ENCODE data around the gene CADM2. TPM values are rescaled to one million over a fixed set of nuclear protein-coding genes. Genes with fewer than 3 reads are reported as not detected.

The CADM2 gene
- total RNA-seq, 1 experiment from 2014 or later, result 1.3 TPM

DNA sequence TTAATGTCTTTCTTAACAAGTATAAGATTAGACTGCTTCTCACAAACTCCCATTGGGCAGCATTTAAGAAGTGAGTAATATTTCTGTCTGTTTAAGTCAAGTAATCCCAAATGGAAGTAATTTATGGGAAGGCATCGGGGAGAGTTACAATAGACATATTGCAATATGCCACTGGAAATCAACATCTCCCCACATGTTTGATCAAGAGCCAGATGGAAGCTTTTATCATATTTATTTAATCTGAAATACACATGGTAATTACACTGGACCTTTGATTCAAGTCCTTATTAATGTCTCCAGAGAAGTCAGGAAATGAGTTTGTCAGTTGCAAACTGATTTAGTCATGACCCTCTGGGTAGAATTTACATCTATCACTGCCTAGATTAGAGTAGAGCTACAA, 1088.4 kb downstream of the CADM2 start:
- CTCF ChIA-PET, result interaction anchor here (0.6 kb wide), 1 partner anchor 656 kb away, joined by 3 read pairs; no protein-coding TSS in a partner anchor
- BruUV-seq (replicated peaks), result no TSS peak
- Mint-ChIP-seq H3K27me3 (ENCODE audit: unreplicated experiment) (no peaks in the 10 kb centered on the region), H3K4me3 (ENCODE audit: low read depth, unreplicated experiment) (no peak overlapping the region), H3K27ac (ENCODE audit: unreplicated experiment) (no peak overlapping the region), H3K9me3 (ENCODE audit: low read depth, unreplicated experiment) (peaks cover 3% of the 10 kb centered on the region), H3K4me1 (ENCODE audit: low read depth, unreplicated experiment) (no peaks in the 10 kb centered on the region), H3K36me3 (ENCODE audit: insufficient read depth, unreplicated experiment) (no peaks in the 10 kb centered on the region)
- intact Hi-C loops (cut with micrococcal nuclease; ENCODE audit: unreplicated experiment), result no loop called here
- no peak for DNase-seq
- TF ChIP-seq, protein P1, sequence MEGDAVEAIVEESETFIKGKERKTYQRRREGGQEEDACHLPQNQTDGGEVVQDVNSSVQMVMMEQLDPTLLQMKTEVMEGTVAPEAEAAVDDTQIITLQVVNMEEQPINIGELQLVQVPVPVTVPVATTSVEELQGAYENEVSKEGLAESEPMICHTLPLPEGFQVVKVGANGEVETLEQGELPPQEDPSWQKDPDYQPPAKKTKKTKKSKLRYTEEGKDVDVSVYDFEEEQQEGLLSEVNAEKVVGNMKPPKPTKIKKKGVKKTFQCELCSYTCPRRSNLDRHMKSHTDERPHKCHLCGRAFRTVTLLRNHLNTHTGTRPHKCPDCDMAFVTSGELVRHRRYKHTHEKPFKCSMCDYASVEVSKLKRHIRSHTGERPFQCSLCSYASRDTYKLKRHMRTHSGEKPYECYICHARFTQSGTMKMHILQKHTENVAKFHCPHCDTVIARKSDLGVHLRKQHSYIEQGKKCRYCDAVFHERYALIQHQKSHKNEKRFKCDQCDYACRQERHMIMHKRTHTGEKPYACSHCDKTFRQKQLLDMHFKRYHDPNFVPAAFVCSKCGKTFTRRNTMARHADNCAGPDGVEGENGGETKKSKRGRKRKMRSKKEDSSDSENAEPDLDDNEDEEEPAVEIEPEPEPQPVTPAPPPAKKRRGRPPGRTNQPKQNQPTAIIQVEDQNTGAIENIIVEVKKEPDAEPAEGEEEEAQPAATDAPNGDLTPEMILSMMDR (IDR thresholded peaks at IDR 0.05; ENCODE audit: unreplicated experiment), result no peak

DNA sequence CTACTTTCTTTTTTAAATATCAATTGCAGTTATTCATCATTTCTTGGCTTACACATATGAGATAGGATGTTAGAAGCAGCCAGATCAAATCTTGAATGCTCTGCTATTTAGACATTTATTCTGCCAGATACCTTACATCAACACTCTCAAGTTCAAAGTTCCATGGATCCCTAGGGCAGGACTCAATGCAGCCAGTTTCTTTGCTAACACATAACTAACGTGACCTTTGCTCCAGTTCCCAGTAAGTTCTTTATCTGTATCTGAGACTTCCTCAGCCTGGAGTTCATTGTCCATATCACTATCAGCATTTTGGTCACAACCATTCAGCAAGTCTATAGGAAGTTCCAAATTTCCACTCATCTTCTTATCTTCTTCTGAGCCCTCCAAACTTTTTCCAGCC, 1092.3 kb downstream of the CADM2 start:
- intact Hi-C loops (cut with micrococcal nuclease; ENCODE audit: unreplicated experiment), result no loop called here
- DNase-seq, result no peak
- no peaks in the 10 kb centered on the region for H3K4me1 Mint-ChIP-seq (ENCODE audit: low read depth, unreplicated experiment)
- H3K27me3 Mint-ChIP-seq (ENCODE audit: unreplicated experiment), result no peaks in the 10 kb centered on the region
- no peak overlapping the region for H3K4me3 Mint-ChIP-seq (ENCODE audit: low read depth, unreplicated experiment)
- no TSS peak for BruUV-seq (replicated peaks)
- no peaks in the 10 kb centered on the region for H3K36me3 Mint-ChIP-seq (ENCODE audit: insufficient read depth, unreplicated experiment)
- no peak overlapping the region for H3K27ac Mint-ChIP-seq (ENCODE audit: unreplicated experiment)
- TF ChIP-seq, protein P1 (IDR thresholded peaks at IDR 0.05; ENCODE audit: unreplicated experiment), result no peak
- peaks cover 3% of the 10 kb centered on the region for H3K9me3 Mint-ChIP-seq (ENCODE audit: low read depth, unreplicated experiment)
- CTCF ChIA-PET, result no interaction called here

DNA sequence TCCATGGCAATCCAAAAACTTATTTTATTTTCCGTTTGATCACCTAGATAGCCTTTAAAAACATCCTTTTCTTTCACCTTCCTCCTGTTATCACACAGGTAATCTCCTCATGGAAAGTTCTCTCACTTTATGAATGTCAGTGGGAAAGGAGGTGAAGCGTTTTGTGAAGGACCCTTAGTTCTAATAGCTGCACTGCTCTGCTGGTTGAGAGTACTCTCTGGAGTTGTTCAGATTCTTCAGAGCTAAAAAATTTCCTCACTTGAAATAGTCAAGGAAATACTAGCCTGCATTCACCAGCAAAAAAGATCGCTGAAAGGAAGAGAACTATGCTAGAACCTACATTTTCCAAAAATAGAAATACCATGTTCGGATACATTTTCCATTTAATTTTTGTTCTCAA, 1097.2 kb downstream of the CADM2 start:
- no peaks in the 10 kb centered on the region for H3K36me3 Mint-ChIP-seq (ENCODE audit: insufficient read depth, unreplicated experiment)
- no peak for DNase-seq

DNA sequence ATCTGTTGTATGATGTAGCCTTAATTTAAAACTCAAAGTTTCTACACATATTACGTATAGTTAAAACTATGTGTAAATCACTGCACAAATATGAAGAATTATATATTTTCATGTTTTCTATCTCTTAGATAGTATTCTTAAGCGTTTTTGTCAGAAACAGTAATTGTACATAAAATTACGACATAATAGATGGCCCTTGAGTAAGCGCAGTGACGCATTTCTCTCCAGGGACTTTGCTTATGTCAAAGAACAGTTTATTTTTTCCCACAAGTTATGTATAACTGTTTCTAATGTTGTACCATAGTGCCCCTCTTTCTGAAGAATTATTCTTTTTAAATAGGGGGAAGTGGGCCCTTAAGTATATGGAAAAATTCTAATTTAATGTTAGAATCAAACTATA, 1098.2 kb downstream of the CADM2 start:
- Mint-ChIP-seq H3K9me3 (ENCODE audit: low read depth, unreplicated experiment) (no peaks in the 10 kb centered on the region), H3K4me1 (ENCODE audit: low read depth, unreplicated experiment) (no peaks in the 10 kb centered on the region), H3K27ac (ENCODE audit: unreplicated experiment) (no peak overlapping the region), H3K4me3 (ENCODE audit: low read depth, unreplicated experiment) (no peak overlapping the region), H3K27me3 (ENCODE audit: unreplicated experiment) (no peaks in the 10 kb centered on the region), H3K36me3 (ENCODE audit: insufficient read depth, unreplicated experiment) (no peaks in the 10 kb centered on the region)
- TF ChIP-seq, protein P1 (IDR thresholded peaks at IDR 0.05; ENCODE audit: unreplicated experiment), result no peak
- BruUV-seq (replicated peaks), result no TSS peak
- DNase-seq, result no peak
- intact Hi-C loops (cut with micrococcal nuclease; ENCODE audit: unreplicated experiment), result no loop called here
- CTCF ChIA-PET, result no interaction called here

More for the DNA sequence above, 1097.2 kb downstream of the CADM2 start:
- intact Hi-C loops (cut with micrococcal nuclease; ENCODE audit: unreplicated experiment), result no loop called here
- CTCF ChIA-PET, result interaction anchor here (0.6 kb wide), 1 partner anchor 13 kb away, joined by 3 read pairs; no protein-coding TSS in a partner anchor
- no TSS peak for BruUV-seq (replicated peaks)
- TF ChIP-seq, protein P1 (IDR thresholded peaks at IDR 0.05; ENCODE audit: unreplicated experiment), result no peak
- H3K4me3 Mint-ChIP-seq (ENCODE audit: low read depth, unreplicated experiment), result no peak overlapping the region
- no peak overlapping the region for H3K27ac Mint-ChIP-seq (ENCODE audit: unreplicated experiment)
- no peaks in the 10 kb centered on the region for H3K4me1 Mint-ChIP-seq (ENCODE audit: low read depth, unreplicated experiment)
- H3K27me3 Mint-ChIP-seq (ENCODE audit: unreplicated experiment), result no peaks in the 10 kb centered on the region
- peaks cover 3% of the 10 kb centered on the region for H3K9me3 Mint-ChIP-seq (ENCODE audit: low read depth, unreplicated experiment)

Measured in Calu3 (cell line).